Stimulated activated CD4-positive, alpha-beta T cell treated with anti-CD3 and anti-CD28 coated beads, Interleukin-4, amount 100 ng/mL, for 1 hour (primary cell): ENCODE results near the gene SMIM36.
"Not testable (repeated sequence)": the region's sequence is repeated elsewhere in the genome, so short reads cannot be mapped to it uniquely, and the experiment has no call there.

Source experiments
- DNase-seq: peaks from one replicate; pipeline ENCODE4 v3.0.0-alpha.2; 2020

Gene SMIM36

DNA sequence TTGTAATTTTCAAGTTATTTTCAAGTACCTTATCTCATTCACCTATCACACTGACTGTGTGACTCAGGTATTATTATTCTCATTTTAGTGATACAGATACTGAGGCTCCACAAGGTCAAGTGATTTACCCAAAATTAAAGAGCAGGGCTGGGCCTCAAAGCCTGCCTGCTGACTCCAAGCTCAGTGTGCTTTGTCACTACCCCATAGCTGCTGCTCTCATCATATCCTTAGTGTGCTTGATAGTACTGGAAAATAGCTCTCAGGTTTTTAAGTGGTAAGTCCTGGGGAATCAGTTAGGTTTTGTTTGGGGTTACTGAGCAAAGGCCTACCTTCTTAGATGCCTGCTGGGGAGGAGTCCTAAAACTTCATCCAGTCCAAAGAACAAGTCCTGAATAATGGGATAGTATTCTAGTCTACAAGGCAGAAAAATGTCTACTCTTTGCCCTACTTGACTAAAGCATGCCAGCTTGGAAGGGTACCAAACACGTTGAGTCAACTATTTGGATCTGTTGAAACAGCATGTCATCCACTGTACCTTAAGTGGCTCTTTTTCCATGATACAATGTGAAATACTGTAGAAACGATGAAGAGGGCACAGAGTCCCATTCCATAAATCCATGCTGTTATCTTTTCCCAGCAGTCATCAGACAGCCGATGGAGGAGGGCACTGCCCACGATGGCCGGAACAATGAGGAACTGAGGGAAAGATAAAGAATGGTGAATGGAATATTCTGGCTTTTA is 100.4 kb downstream of the SMIM36 start:
- no peak for DNase-seq

GRCh38 chr17:55409030-55409800 is 102.0 kb downstream of the SMIM36 start:
- DNase-seq: no peak

- no peak for DNase-seq
Measured at GRCh38 chr17:55407641-55408566, 103.3 kb downstream of the SMIM36 start.

DNA sequence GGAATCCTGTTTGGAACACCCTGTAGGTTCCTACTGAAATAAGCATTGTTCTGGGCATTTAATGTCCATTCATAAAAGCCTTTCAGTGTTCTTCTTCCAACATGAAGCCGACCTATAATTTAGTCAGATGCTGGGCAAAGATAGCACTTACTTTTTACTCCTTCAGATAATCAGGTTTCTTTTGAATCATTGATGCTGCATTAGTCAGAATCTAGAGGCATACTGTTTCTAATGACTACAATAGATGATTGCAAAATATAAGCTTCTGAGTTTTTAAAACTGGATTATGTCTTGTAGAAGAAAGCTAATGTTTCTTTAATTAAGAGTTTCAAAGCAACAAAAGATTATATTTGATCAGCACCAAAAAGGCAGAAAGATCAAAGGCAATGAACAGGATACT is 105.7 kb downstream of the SMIM36 start:
- DNase-seq: no peak

- not testable (repeated sequence) for DNase-seq
Measured at GRCh38 chr17:55404197-55404596, 107.1 kb downstream of the SMIM36 start.

DNA sequence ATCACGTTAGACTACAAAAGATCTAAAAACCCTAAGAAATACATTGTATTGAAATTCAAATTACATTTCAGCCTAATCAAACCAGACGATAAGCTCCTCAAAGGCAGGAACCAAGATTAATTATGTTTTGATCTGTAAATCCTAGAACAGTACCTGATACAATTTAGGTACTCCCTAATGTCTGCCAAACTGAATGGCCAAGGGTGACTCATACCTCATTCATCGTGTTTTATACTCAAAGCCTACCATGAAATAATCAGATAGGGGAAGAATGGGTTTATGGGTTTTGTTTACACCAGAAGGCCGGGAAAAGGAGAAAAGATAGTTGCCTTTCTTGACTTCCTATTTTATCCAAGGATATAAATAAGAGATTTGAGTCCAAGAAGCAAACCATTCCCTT is 108.9 kb downstream of the SMIM36 start:
- no peak for DNase-seq
